ENCODE results near the gene MYOT.

GRCh38 chr5:137842296-137842695 lies 25.4 kb upstream of the MYOT start:
- TF ChIP-seq CTCF (IDR thresholded peaks at IDR 0.05) (no peak), ZFX (IDR thresholded peaks at IDR 0.05; ENCODE audit: borderline replicate concordance) (no peak)
